ENCODE data around the gene UBAP2. TPM values are rescaled to one million over a fixed set of nuclear protein-coding genes. Genes with fewer than 3 reads are reported as not detected.

UBAP2 gene
- total RNA-seq, 2 donors from 2014 or later: 23.3 to 26.4 TPM

DNA sequence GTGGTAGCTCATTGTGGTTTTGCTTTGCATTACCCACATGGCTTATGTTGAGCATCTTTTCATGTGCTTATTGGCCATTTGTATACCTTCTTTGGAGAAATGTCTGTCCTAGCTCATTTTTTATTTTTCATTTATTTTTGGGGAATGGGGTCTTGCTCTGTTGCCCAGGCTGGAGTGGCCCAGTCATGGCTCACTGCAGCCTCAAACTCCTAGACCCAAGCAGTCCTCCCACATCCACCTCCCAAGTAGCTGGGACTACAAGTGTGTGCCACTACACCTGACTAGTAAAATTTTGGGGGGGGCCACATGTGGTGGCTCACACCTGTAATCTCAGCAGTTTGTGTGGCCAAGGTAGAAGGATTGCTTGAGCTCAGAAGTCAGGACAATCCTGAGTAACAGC lies 154.4 kb downstream of the UBAP2 start:
- no peak for DNase-seq (ENCODE audit: low spot score)
- intact Hi-C loops (cut with DNase I): no loop called here

DNA sequence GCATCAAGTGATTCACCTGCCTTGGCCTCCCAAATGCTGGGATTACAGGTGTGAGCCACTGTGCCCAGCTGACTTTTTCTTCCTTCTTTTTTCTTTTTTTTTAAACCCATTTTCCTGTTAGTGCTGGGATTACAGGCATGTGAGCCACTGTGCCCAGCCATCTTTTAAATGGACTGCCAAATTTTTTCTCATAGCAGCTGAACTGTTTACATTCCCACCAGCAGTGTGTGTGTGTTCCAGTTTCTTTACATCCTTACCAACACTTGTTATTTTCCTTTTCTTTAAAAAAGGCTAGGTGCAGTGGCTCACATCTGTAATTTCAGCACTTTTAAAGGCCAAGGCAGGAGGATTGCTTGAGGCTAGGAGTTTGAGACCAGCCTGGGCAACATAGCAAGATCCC lies 154.8 kb downstream of the UBAP2 start:
- no peak for DNase-seq (ENCODE audit: low spot score)
- intact Hi-C loops (cut with DNase I): no loop called here

DNA sequence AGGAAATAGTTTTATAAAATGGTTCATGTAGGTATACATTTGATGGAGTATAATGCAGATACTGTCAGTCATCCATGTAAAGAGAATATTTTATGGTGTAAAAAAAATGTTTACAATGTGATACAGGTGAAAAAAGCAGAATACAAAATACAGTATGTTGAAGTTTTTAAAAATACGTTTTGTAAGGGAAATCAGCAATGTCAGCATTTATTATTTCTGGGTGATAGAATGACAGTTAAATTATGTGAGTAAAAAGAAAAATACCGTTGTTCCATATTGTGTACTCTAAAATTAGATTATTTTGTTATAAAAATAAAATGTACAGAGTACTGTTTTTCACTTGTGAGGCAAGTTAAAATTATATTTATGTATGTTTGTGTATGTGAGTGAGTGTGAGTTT lies 162.7 kb downstream of the UBAP2 start:
- intact Hi-C loops (cut with DNase I): no loop called here

DNA sequence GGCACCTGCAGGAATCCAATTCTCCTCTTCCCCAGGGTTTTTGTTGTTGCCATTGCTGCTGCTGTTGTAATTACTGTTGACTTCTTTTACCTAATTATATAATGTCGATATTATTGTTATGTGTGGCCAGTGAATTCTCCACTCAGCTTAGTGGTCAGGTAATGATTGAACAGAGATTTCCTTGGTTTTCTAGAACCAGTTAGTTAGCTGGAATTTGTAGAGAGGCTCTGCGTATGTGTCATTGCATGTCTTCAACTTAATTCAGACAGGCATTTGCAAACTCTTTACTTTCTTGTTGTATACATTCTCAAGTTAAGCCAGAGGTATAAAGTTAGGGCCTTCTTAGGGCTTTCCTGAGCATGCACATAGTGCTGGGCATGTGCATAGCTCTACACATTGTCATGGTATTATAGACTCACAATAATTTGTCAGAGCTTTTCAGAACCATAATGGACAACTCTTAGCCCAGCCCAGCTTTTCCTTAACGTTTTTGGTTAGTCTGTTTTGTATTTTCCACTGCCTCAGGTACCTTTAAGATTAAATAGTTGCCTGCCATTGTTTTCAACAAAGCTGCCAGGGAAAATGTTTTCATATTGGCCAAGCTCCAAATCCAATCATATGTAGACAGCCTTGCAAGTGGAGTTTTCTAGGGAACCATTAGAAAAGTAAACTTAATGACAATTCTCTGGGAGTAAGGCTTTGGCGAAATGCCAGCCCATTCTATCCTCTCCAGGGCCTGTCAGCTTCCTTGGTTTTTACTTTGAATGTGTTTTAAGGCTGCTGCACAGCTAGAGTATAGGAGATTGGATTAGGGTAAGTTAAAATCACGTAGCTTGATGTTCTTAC lies 163.6 kb downstream of the UBAP2 start:
- intact Hi-C loops (cut with DNase I): no loop called here
- no peak for DNase-seq (ENCODE audit: low spot score)

More for the DNA sequence above, 162.7 kb downstream of the UBAP2 start:
- DNase-seq (ENCODE audit: low spot score): no peak

DNA sequence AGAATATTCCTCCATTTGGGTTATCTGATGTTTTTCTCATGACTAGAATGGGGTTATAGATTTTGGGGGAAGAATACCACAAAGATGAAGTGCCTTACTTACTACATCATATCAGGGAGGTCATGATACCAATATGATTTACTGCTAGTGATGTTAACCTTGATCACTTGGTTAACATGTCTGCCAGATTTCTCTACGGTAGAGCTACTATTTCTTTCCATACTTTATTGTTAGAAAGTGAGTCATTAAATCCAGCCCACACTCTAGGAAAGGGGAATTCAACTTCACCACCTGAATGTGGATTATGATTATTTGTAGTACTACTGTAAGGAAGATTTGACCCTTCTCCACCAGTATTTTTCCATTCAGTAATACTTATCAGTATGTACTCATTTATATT lies 167.1 kb downstream of the UBAP2 start:
- intact Hi-C loops (cut with DNase I): no loop called here
- DNase-seq (ENCODE audit: low spot score): no peak

DNA sequence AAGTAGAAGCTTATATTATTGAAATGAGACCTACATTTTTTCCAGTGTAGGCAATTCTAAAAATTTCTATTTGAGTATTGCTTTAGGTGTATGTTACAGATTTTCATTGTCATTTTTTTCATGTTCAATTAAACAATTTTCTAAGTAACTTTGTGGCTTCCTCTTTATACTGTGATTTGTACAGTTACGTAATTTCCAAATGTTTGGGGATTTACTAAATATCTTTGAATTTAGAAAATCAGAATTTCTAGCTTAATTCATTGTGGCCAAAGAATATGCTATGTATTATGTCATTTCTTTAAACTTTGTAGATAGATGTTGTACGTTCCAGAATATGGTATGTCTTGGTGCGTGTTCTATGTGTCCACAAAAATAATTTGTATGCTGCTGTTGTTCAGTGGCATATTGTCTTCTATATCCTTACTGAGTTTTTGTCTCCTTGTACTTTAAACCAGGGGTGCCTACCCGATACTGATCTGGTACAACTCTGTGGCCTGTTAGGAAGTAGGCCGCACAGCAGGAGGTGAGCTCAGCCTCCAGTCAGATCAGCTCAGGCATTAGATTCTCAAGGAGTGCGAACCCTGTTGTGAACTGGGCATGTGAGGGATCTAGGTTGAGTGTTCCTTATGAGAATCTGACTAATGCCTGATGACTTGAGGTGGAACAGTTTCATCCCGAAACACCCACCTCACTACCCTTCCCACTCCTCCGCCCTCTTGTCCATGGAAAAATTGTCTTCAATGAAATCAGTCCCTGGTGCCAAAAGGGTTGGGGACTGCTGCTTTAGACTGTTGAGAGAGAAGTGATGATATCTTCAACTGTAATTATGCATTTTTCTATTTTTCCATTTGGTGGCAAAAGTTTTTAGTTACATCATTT lies 168.2 kb downstream of the UBAP2 start:
- intact Hi-C loops (cut with DNase I): no loop called here
- DNase-seq (ENCODE audit: low spot score): no peak

DNA sequence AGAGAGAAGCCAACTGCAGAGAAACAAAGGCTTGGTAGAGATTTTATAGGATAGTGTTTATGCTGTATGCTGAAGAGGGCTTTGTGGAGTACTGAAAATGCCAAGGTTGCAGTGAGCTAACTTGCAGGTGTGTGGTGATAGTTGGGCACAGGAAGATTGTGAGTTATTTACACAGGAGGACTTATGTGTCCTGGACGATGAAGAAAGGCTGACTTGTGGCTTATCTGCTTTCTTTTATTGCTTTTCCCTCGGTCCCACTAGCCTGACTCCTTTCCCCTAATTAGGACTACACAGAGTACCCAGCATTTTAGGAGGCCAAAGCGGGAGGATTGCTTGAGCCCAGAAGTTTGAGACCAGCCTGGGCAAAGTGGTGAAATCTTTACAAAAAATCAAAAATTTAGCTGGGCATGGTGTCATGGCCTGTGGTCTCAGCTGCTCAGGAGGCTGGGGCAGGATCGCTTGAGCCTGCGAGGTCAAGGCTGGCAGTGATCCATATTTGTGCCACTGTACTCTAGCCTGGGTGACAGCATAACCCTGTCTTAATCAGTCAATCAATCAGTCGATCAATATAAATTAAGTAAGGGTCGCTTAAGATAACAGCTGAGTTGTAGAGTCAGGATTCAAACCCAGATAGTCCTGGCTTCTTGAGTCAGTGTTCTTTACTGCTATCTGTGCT lies 169.9 kb downstream of the UBAP2 start:
- intact Hi-C loops (cut with DNase I): no loop called here
- DNase-seq (ENCODE audit: low spot score): no peak

DNA sequence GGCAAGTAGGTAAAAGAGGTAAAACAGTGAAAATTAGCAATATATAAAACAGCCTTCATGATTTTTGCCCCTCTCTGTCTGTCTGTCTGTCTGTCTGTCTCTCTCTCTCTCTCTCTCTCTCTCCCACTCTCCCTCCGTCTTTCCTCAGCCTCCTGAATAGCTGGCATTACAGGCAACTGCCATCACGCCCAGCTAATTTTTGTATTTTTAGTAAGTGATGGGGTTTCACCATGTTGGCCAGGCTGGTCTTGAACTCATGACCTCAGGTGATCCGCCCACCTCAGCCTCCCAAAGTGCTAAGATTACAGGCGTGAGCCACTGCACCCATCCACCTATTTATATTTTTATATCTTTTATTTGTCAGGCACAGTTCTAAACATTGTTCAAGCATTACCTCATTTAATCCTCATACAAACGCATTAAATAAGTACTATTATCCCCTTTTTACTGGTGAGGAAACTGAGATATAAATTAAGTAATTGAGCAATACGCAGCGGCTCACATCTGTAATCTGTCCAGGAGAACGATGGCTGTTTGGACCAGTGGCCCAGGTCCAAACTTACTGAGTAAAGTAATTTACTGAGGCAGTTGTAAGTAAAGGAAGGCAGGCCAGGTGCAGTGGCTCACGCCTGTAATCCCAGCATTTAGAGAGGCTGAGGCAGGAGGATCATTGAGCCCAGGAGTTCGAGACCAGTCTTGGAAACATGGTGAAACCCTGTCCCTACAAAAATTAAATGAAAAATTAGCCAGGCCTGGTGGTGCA lies 170.8 kb downstream of the UBAP2 start:
- no peak for DNase-seq (ENCODE audit: low spot score)
- intact Hi-C loops (cut with DNase I): no loop called here

Other genes with a start within 250 kb of the UBAP2 start
- 10 to 100 TPM; 33.0 to 37.1 TPM for gene UBE2R2, start 231.7 kb downstream of the UBAP2 start, total RNA-seq
- gene DCAF12, start 77.8 kb upstream of the UBAP2 start, total RNA-seq: 10 to 100 TPM; 20.5 to 32.9 TPM
- gene UBAP1, start 130.2 kb upstream of the UBAP2 start, total RNA-seq: 10 to 100 TPM; 42.8 to 44.9 TPM